Astrocyte of the cerebellum (primary cell): Measurements from ENCODE around the gene SNRPA.
A peak's percentile ranks its signal among the peaks of the same experiment; 100 is the strongest.

Experiments used
- DNase-seq: peaks from one replicate; pipeline ENCODE4 v3.0.0-alpha.2; 2011; ENCODE audit warnings: low read depth
- H3K4me3 ChIP-seq: 2 replicates; pipeline ENCODE4 v1.5.1; 2011; ENCODE audit warnings: mild to moderate bottlenecking, low read depth, low read length, moderate library complexity
- CTCF ChIP-seq: IDR thresholded peaks from 2 replicates; pipeline ENCODE4 v1.5.1; 2012; ENCODE audit warnings: low read length, low read depth, moderate library complexity, mild to moderate bottlenecking; ENCODE audit errors: missing control alignments
- in situ Hi-C: cut with HindIII; loops from 2 replicates; pipeline ENCODE4 v1.10.0; 2017; ENCODE audit warnings: low sequenced_read_pairs

The SNRPA gene

GRCh38 chr19:40804783-40805242 lies 53.8 kb downstream of the SNRPA start:
- in situ Hi-C loops = no loop called here
- DNase-seq = no peak
- TF ChIP-seq CTCF = peak; percentile 30
- H3K4me3 ChIP-seq = no peak overlapping the region

- no peak for DNase-seq
- in situ Hi-C loops = no loop called here
- TF ChIP-seq CTCF = no peak
- H3K4me3 ChIP-seq = no peak overlapping the region
Measured at GRCh38 chr19:40805258-40805868, 54.4 kb downstream of the SNRPA start.

GRCh38 chr19:40806423-40807146 lies 55.6 kb downstream of the SNRPA start:
- in situ Hi-C loops = no loop called here

GRCh38 chr19:40807147-40808020 lies 56.4 kb downstream of the SNRPA start:
- TF ChIP-seq CTCF = peak; percentile 34
- H3K4me3 ChIP-seq = no peak overlapping the region
- DNase-seq = no peak
- in situ Hi-C loops = no loop called here

More at GRCh38 chr19:40806423-40807146, 55.6 kb downstream of the SNRPA start:
- peak; percentile 76 for DNase-seq
- H3K4me3 ChIP-seq = no peak overlapping the region
- peak; percentile 94 for TF ChIP-seq CTCF

- in situ Hi-C loops = no loop called here
- no peak overlapping the region for H3K4me3 ChIP-seq
- no peak for DNase-seq
- TF ChIP-seq CTCF = no peak
Measured at GRCh38 chr19:40808021-40808325, 57.0 kb downstream of the SNRPA start.

- TF ChIP-seq CTCF = no peak
- DNase-seq = no peak
- no peak overlapping the region for H3K4me3 ChIP-seq
- in situ Hi-C loops = no loop called here
Measured at GRCh38 chr19:40808497-40808896, 57.5 kb downstream of the SNRPA start.
